Tracheal epithelial cell (primary cell): ENCODE data around the gene LRRC37B. TPM values are rescaled to one million over a fixed set of nuclear protein-coding genes. Genes with fewer than 3 reads are reported as not detected.

Experiments
- total RNA-seq: library from RNA; depleted of rRNA; stranded (reverse); fragments of >200 nt; gene quantifications from 2 replicates; pipeline ENCODE4 v1.2.1, GENCODE V29; 2014

Gene LRRC37B
- total RNA-seq: 7.0 and 8.2 TPM in 2 replicates

GRCh38 chr17:32006957-32007462 is at the start of gene LRRC37B:
Gene LRRC37B, plus strand, starts transcription at chr17:32007383. Its CDS starts 14,010 bp downstream, at chr17:32021393.

Other genes with a start within 250 kb of the LRRC37B start
- 77.1 and 82.3 TPM in 2 replicates for gene COPRS, start 148.1 kb upstream of the LRRC37B start, total RNA-seq
- gene UTP6, start 105.7 kb upstream of the LRRC37B start, total RNA-seq: 35.8 and 46.3 TPM in 2 replicates
- gene SUZ12, start 70.4 kb upstream of the LRRC37B start, total RNA-seq: 13.5 and 22.2 TPM in 2 replicates
- gene RHOT1, start 135.1 kb downstream of the LRRC37B start, total RNA-seq: 34.5 and 47.1 TPM in 2 replicates